GF-D8 (cell line): Measurements from ENCODE around the gene TMEM271.
"Not testable (repeated sequence)": the region's sequence is repeated elsewhere in the genome, so short reads cannot be mapped to it uniquely, and the experiment has no call there.

Experiments used
- DNase-seq: peaks from one replicate; lab custom pipeline; 2025; lab: John Stamatoyannopoulos, UW

Gene TMEM271

GRCh38 chr4:566035-566434 is 10.1 kb downstream of the TMEM271 start:
- no peak for DNase-seq

- DNase-seq, result not testable (repeated sequence)
Observed at GRCh38 chr4:565614-566013, 10.5 kb downstream of the TMEM271 start.

GRCh38 chr4:562458-562857 is 13.6 kb downstream of the TMEM271 start:
- DNase-seq, result not testable (repeated sequence)

- no peak for DNase-seq
Observed at GRCh38 chr4:561426-561825, 14.7 kb downstream of the TMEM271 start.

- DNase-seq, result no peak
Observed at GRCh38 chr4:560731-561291, 15.3 kb downstream of the TMEM271 start.

- no peak for DNase-seq
Observed at GRCh38 chr4:560061-560460, 16.0 kb downstream of the TMEM271 start.

- DNase-seq, result no peak
Observed at GRCh38 chr4:555566-556275, 20.4 kb downstream of the TMEM271 start.

- not testable (repeated sequence) for DNase-seq
Observed at GRCh38 chr4:554793-555320, 21.2 kb downstream of the TMEM271 start.

- DNase-seq, result no peak
Observed at GRCh38 chr4:552019-552418, 24.1 kb downstream of the TMEM271 start.

- DNase-seq, result not testable (repeated sequence)
Observed at GRCh38 chr4:550268-550667, 25.8 kb downstream of the TMEM271 start.

GRCh38 chr4:548976-549375 is 27.1 kb downstream of the TMEM271 start:
- DNase-seq, result no peak

GRCh38 chr4:545612-546011 is 30.5 kb downstream of the TMEM271 start:
- no peak for DNase-seq

- DNase-seq, result no peak
Observed at GRCh38 chr4:544386-545105, 31.5 kb downstream of the TMEM271 start.

- DNase-seq, result no peak
Observed at GRCh38 chr4:541271-541670, 34.8 kb downstream of the TMEM271 start.

- no peak for DNase-seq
Observed at GRCh38 chr4:538542-539142, 37.5 kb downstream of the TMEM271 start.

- DNase-seq, result no peak
Observed at GRCh38 chr4:537436-538264, 38.4 kb downstream of the TMEM271 start.

- DNase-seq, result no peak
Observed at GRCh38 chr4:536351-536972, 39.6 kb downstream of the TMEM271 start.

GRCh38 chr4:535924-536281 is 40.2 kb downstream of the TMEM271 start:
- no peak for DNase-seq

- DNase-seq, result no peak
Observed at GRCh38 chr4:535181-535923, 40.7 kb downstream of the TMEM271 start.

- no peak for DNase-seq
Observed at GRCh38 chr4:534576-535151, 41.4 kb downstream of the TMEM271 start.
